CD4-positive, alpha-beta T cell treated with Interleukin-21 for 1 hour (primary cell): Measurements from ENCODE around the gene NDUFS7.

Experiments
- DNase-seq: peaks from one replicate; pipeline ENCODE4 v3.0.0-alpha.2; 2020

NDUFS7 gene

GRCh38 chr19:1365319-1366269 is 18.1 kb upstream of the NDUFS7 start:
- DNase-seq, result no peak

- DNase-seq, result no peak
These were observed 17.4 kb upstream of the NDUFS7 start for GRCh38 chr19:1366296-1366695.

- no peak for DNase-seq
These were observed 16.5 kb upstream of the NDUFS7 start for GRCh38 chr19:1366899-1367870.

GRCh38 chr19:1369214-1369805 is 14.4 kb upstream of the NDUFS7 start:
- no peak for DNase-seq

GRCh38 chr19:1370579-1371361 is 12.9 kb upstream of the NDUFS7 start:
- no peak for DNase-seq

GRCh38 chr19:1373042-1373533 is 10.6 kb upstream of the NDUFS7 start:
- no peak for DNase-seq

GRCh38 chr19:1373534-1374249 is 10.0 kb upstream of the NDUFS7 start:
- DNase-seq, result no peak

- no peak for DNase-seq
These were observed 9.5 kb upstream of the NDUFS7 start for GRCh38 chr19:1374250-1374577.

GRCh38 chr19:1376415-1376805 is 7.3 kb upstream of the NDUFS7 start:
- DNase-seq, result no peak

GRCh38 chr19:1377176-1377964 is 6.3 kb upstream of the NDUFS7 start:
- DNase-seq, result no peak

DNA sequence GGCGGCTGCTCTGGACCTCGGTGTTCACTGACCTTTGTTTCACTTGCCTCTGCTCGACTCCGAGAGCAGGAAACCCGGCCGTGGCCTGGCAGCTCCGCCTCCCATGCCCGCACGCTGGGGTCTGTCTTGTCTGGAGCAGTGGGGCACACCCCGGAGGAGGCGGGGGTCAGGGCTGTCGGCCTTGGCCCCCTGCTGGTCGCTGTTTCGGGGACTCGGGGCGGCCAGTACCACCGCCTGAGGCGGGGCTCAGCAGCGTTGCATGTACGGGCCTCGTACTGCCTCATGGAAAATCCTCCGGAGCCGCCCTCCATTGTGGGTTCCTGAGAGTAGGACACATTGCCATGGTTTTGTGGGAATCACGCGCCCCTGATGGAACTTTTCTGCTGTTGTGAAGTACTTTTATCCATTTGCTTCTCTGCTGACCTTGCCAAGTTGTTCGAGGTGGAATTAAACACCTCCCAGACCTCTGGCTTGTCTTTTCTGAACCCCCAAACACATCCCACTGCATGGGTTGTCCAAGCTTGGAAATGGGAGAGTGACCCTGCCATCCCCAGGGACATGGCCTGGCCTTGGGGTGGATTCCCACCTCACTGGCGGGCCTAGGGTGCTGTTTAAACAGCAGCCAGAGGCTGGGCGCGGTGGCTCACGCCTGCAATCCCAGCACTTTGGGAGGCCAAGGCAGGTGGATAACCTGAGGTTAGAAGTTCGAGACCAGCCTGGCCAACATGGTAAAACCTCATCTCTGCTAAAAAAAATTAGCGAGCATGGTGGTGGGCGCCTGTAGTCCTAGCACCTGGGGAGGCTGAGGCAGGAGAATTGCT is 5.5 kb upstream of the NDUFS7 start:
- no peak for DNase-seq

- no peak for DNase-seq
These were observed 4.4 kb upstream of the NDUFS7 start for GRCh38 chr19:1379126-1379905.

GRCh38 chr19:1379961-1380489 is 3.7 kb upstream of the NDUFS7 start:
- no peak for DNase-seq

DNA sequence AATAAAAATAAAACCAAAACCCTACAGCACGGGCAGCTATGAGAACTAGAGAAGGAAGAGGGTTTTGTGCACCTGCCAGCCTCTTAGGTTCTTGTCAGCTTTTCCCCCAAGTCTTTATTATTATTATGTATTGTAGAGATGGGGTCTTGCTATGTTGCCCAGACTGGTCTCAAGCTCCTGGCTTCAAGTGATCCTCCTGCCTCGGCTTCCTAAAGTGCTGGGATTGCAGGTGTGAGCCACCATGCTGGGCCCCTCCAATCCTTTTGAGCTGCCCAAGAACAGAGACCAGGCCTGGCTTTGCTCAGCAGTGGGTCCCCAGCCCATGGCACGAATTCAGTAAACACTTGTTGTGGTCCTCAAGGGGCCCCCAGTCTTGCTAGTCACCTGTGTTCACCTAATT is 1.5 kb upstream of the NDUFS7 start:
- no peak for DNase-seq

GRCh38 chr19:1383017-1383311 is 743 bp upstream of the NDUFS7 start:
- DNase-seq, result no peak

DNA sequence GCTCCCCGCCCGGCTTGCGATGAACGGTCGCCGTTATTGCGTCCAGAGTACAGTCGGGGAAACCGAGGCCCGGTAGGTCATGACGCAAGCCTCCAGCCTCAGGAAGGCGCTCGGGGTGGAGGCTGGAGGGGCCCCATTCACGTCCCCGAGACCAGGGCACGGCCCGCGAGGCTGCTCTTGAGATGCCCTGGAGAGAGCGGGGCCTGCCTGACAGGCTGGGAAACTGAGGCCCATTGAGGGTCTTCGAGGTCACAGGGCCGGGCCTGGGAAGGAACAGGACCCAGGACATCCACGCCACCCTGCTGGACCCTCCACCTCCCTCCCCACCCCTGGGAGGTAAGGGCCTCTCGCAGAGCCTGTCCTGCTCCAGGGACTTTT is 367 bp downstream of the NDUFS7 start:
- DNase-seq, result no peak

DNA sequence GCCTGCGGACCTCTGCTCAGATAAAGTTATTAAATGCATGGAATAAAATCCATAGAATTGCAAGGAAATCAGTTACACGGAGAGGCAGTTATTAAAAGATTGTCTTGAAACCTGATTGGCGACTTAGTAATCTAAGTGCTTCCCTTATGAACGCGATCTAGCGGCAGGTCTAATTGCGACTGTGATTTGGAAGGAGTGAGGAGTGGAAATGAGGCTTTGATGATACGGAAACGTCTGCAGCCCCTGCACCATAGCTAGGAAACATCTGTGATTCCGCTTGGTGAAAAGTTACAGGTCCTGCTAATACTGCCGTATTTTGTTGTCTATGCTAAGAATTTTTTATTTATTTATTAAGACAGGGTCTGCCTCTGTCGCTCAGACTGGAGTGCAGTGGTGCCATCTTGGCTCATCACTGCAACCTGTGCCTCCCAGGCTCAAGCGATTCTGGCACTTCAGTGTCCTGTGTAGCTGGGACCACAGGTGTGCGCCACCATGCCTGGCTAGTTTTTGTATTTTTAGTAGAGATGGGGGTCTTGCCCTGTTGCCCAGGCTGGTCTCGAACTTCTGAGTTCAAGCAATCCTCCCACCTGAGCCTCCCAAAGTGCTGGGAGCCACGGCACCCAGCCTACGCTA is 887 bp downstream of the NDUFS7 start:
- no peak for DNase-seq

DNA sequence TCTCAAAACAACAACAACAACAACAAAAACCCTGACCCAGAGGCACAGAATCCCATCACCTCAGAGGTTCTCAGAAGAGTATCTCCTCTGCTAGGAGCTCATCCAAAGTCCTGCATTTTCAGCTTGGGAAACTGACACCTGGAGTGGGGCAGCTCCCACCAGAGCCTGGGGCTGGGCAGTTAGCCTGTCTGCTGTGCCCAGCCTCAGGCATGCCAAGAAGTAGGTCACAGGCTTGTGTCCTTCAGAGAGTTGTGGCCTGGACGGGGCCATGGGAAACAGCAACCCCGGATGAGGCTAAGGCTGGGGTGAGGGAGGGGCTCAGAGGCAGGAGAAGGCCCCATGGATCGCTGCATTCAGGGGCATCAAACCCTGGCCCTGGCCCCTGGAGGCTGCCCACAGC is 2.1 kb downstream of the NDUFS7 start:
- no peak for DNase-seq
